ENCODE results near the gene IFNAR2. TPM values are rescaled to one million over a fixed set of nuclear protein-coding genes. Genes with fewer than 3 reads are reported as not detected.
"Not testable (repeated sequence)": the region's sequence is repeated elsewhere in the genome, so short reads cannot be mapped to it uniquely, and the experiment has no call there.

The IFNAR2 gene
- total RNA-seq, 1 experiment from 2014 or later: 2.1 TPM

- BruUV-seq (replicated peaks): no TSS peak
- H3K9me2 ChIP-seq (replicated peaks; ENCODE audit: low read length): no peaks in the 10 kb centered on the region
- peaks cover 12% of the 10 kb centered on the region; the same call in 1 of the 2 replicates for H3K36me3 ChIP-seq (ENCODE audit: low read depth, low read length)
- DNase-seq (no peak), ATAC-seq (no peak)
- H3K9me3 ChIP-seq (ENCODE audit: low read length): no peaks in the 10 kb centered on the region
- H3K27me3 ChIP-seq (ENCODE audit: low read length): no peaks in the 10 kb centered on the region
- no peak overlapping the region for H2AFZ ChIP-seq (ENCODE audit: low read length)
- intact Hi-C loops (cut with micrococcal nuclease): no loop called here
- no peak overlapping the region for H3K4me3 ChIP-seq (ENCODE audit: low read length)
- no peaks in the 10 kb centered on the region for H3K79me2 ChIP-seq (ENCODE audit: low read length)
- TF ChIP-seq EZH2phosphoT487 (IDR thresholded peaks at IDR 0.05; ENCODE audit: borderline replicate concordance, low read length): no peak
- TF ChIP-seq EZH2 (IDR thresholded peaks at IDR 0.05; ENCODE audit: low read length, unreplicated experiment): no peak
- no peak for TF ChIP-seq CTCF (conservative IDR thresholded peaks at IDR 0.05; ENCODE audit: low read depth, low read length)
- no peaks in the 10 kb centered on the region for H3K4me1 ChIP-seq (ENCODE audit: insufficient read depth, low read length)
- no peaks in the 10 kb centered on the region for H4K20me1 ChIP-seq (ENCODE audit: low read length)
- no peak overlapping the region for H3K27ac ChIP-seq (ENCODE audit: low read length)
- no peak overlapping the region for H3K4me2 ChIP-seq (ENCODE audit: low read length)
- no peaks in the 10 kb centered on the region for H3F3A ChIP-seq (ENCODE audit: low read length, unreplicated experiment)
- CTCF ChIA-PET: no interaction called here
- H3K9ac ChIP-seq (ENCODE audit: low read length): no peak overlapping the region
- POLR2A ChIA-PET (ENCODE audit: unreplicated experiment): no interaction called here
Measured at GRCh38 chr21:33249331-33250002, 19.7 kb downstream of the IFNAR2 start.

- Histone ChIP-seq H3K27me3 (ENCODE audit: low read length) (no peaks in the 10 kb centered on the region), H3K4me1 (ENCODE audit: insufficient read depth, low read length) (no peaks in the 10 kb centered on the region), H4K20me1 (ENCODE audit: low read length) (no peaks in the 10 kb centered on the region), H2AFZ (ENCODE audit: low read length) (no peak overlapping the region), H3K9me3 (ENCODE audit: low read length) (no peaks in the 10 kb centered on the region), H3K4me2 (ENCODE audit: low read length) (no peak overlapping the region), H3K9me2 (replicated peaks; ENCODE audit: low read length) (no peaks in the 10 kb centered on the region), H3K36me3 (ENCODE audit: low read depth, low read length) (peaks cover 12% of the 10 kb centered on the region; the same call in 1 of the 2 replicates), H3K4me3 (ENCODE audit: low read length) (no peak overlapping the region), H3F3A (ENCODE audit: low read length, unreplicated experiment) (no peaks in the 10 kb centered on the region), H3K27ac (ENCODE audit: low read length) (no peak overlapping the region), H3K79me2 (ENCODE audit: low read length) (no peaks in the 10 kb centered on the region), H3K9ac (ENCODE audit: low read length) (no peak overlapping the region)
- intact Hi-C loops (cut with micrococcal nuclease): no loop called here
- no TSS peak for BruUV-seq (replicated peaks)
- no peak for DNase-seq
- TF ChIP-seq EZH2phosphoT487 (IDR thresholded peaks at IDR 0.05; ENCODE audit: borderline replicate concordance, low read length) (no peak), EZH2 (IDR thresholded peaks at IDR 0.05; ENCODE audit: low read length, unreplicated experiment) (no peak), CTCF (conservative IDR thresholded peaks at IDR 0.05; ENCODE audit: low read depth, low read length) (no peak)
- CTCF ChIA-PET: no interaction called here
- POLR2A ChIA-PET (ENCODE audit: unreplicated experiment): no interaction called here
- ATAC-seq: no peak
Measured at GRCh38 chr21:33251119-33251518, 21.4 kb downstream of the IFNAR2 start.

- H3K9me3 ChIP-seq (ENCODE audit: low read length); H2AFZ ChIP-seq (ENCODE audit: low read length); H4K20me1 ChIP-seq (ENCODE audit: low read length); H3K4me2 ChIP-seq (ENCODE audit: low read length); POLR2A ChIA-PET (ENCODE audit: unreplicated experiment); H3K27me3 ChIP-seq (ENCODE audit: low read length); DNase-seq; H3K36me3 ChIP-seq (ENCODE audit: low read depth, low read length); intact Hi-C loops (cut with micrococcal nuclease); BruUV-seq (replicated peaks); H3K4me1 ChIP-seq (ENCODE audit: insufficient read depth, low read length); H3K4me3 ChIP-seq (ENCODE audit: low read length); H3K27ac ChIP-seq (ENCODE audit: low read length); H3K9ac ChIP-seq (ENCODE audit: low read length); H3F3A ChIP-seq (ENCODE audit: low read length, unreplicated experiment); H3K9me2 ChIP-seq (replicated peaks; ENCODE audit: low read length); CTCF ChIA-PET; ATAC-seq; H3K79me2 ChIP-seq (ENCODE audit: low read length): not testable (repeated sequence)
Measured at GRCh38 chr21:33253382-33253781, 23.6 kb downstream of the IFNAR2 start.
